Nephron (organoid): ENCODE data around the gene BIRC5.
A peak's percentile ranks its signal among the peaks of the same experiment; 100 is the strongest.

ENCODE experiments used
- H3K27ac Mint-ChIP-seq, 3 experiments: 2 replicates each; pipeline ENCODE4 v1.8.0; 2020; ENCODE audit warnings: mixed read lengths in 3 of 3, mild to moderate bottlenecking in 2 of 3, moderate library complexity in 1 of 3
- H3K27me3 Mint-ChIP-seq: 2 replicates; pipeline ENCODE4 v1.8.0; 2021; ENCODE audit warnings: low read depth, mild to moderate bottlenecking, moderate library complexity, mixed read lengths
- H3K36me3 Mint-ChIP-seq: 2 replicates; pipeline ENCODE4 v1.8.0; 2020; ENCODE audit warnings: low read depth, mixed read lengths
- H3K4me1 Mint-ChIP-seq: 2 replicates; pipeline ENCODE4 v1.8.0; 2020; ENCODE audit warnings: mixed read lengths
- H3K4me3 Mint-ChIP-seq, 3 experiments: 2 replicates each; pipeline ENCODE4 v1.8.0; 2020; ENCODE audit warnings: mild to moderate bottlenecking in 3 of 3, mixed read lengths in 3 of 3, moderate library complexity in 2 of 3
- H3K9me3 Mint-ChIP-seq: 2 replicates; pipeline ENCODE4 v1.8.0; 2020; ENCODE audit warnings: mixed read lengths
- CTCF ChIP-seq, 3 experiments: fragments of 200-600 bp; sonication (generic); IDR thresholded peaks; one replicate each; pipeline ENCODE4 v1.5.0; 2021; ENCODE audit warnings: antibody characterized with exemption in 3 of 3; ENCODE audit not compliant: unreplicated experiment in 3 of 3

The BIRC5 gene

GRCh38 chr17:78186692-78187595 is 27.1 kb upstream of the BIRC5 start, which contains the start of the genes AFMID and TK1:
AFMID (plus strand) TSS chr17:78187362; CDS start chr17:78187371, 9 bp downstream.
TK1 (minus strand) TSS chr17:78187052; CDS start chr17:78186994, 58 bp downstream.
- Mint-ChIP-seq H3K4me3 (peak within 1 kb of the TSS; percentile 81 to 96 (median 91)), H3K27ac (peak within 1 kb of the TSS; percentile 85 to 94 (median 89)), H3K36me3 (peaks cover 24% of the 10 kb centered on the region), H3K27me3 (no peaks in the 10 kb centered on the region), H3K9me3 (no peaks in the 10 kb centered on the region), H3K4me1 (peaks cover 42% of the 10 kb centered on the region)
- peak; percentile 81 to 95 (median 84) for TF ChIP-seq CTCF (IDR thresholded peaks at IDR 0.05; ENCODE audit: unreplicated experiment in 3 of 3)

- TF ChIP-seq CTCF (IDR thresholded peaks at IDR 0.05; ENCODE audit: unreplicated experiment in 3 of 3), result no peak
- H3K9me3 Mint-ChIP-seq, result no peaks in the 10 kb centered on the region
- no peak overlapping the region for H3K27ac Mint-ChIP-seq
- no peaks in the 10 kb centered on the region for H3K27me3 Mint-ChIP-seq
- H3K36me3 Mint-ChIP-seq, result peaks cover 38% of the 10 kb centered on the region
- H3K4me3 Mint-ChIP-seq, result no peak overlapping the region
- no peaks in the 10 kb centered on the region for H3K4me1 Mint-ChIP-seq
Measured at GRCh38 chr17:78196716-78197115, 17.3 kb upstream of the BIRC5 start.

GRCh38 chr17:78197147-78197832 is 16.8 kb upstream of the BIRC5 start:
- Mint-ChIP-seq H3K27me3 (no peaks in the 10 kb centered on the region), H3K4me1 (no peaks in the 10 kb centered on the region), H3K4me3 (no peak overlapping the region), H3K27ac (peak overlapping the region in 1 of 3 experiments; percentile 52), H3K9me3 (no peaks in the 10 kb centered on the region), H3K36me3 (peaks cover 38% of the 10 kb centered on the region)
- no peak for TF ChIP-seq CTCF (IDR thresholded peaks at IDR 0.05; ENCODE audit: unreplicated experiment in 3 of 3)

- no peaks in the 10 kb centered on the region for H3K4me1 Mint-ChIP-seq
- no peak overlapping the region for H3K4me3 Mint-ChIP-seq
- no peaks in the 10 kb centered on the region for H3K27me3 Mint-ChIP-seq
- TF ChIP-seq CTCF (IDR thresholded peaks at IDR 0.05; ENCODE audit: unreplicated experiment in 3 of 3), result no peak
- peaks cover 27% of the 10 kb centered on the region for H3K36me3 Mint-ChIP-seq
- H3K9me3 Mint-ChIP-seq, result no peaks in the 10 kb centered on the region
- H3K27ac Mint-ChIP-seq, result no peak overlapping the region
Measured at GRCh38 chr17:78200451-78200850, 13.6 kb upstream of the BIRC5 start.

GRCh38 chr17:78202666-78203065 is 11.4 kb upstream of the BIRC5 start:
- Mint-ChIP-seq H3K4me1 (no peaks in the 10 kb centered on the region), H3K27me3 (no peaks in the 10 kb centered on the region), H3K27ac (no peak overlapping the region), H3K9me3 (no peaks in the 10 kb centered on the region), H3K4me3 (no peak overlapping the region), H3K36me3 (peaks cover 19% of the 10 kb centered on the region)
- TF ChIP-seq CTCF (IDR thresholded peaks at IDR 0.05; ENCODE audit: unreplicated experiment in 3 of 3), result no peak
